Activated CD8-positive, alpha-beta memory T cell treated with anti-CD3 and anti-CD28 coated beads, Interleukin-2, amount 50 U/mL, for 48 hours (primary cell): ENCODE results near the gene ATP4B.

ENCODE experiments used
- DNase-seq: peaks from one replicate; pipeline ENCODE4 v3.0.0-alpha.2; 2020

ATP4B gene

DNA sequence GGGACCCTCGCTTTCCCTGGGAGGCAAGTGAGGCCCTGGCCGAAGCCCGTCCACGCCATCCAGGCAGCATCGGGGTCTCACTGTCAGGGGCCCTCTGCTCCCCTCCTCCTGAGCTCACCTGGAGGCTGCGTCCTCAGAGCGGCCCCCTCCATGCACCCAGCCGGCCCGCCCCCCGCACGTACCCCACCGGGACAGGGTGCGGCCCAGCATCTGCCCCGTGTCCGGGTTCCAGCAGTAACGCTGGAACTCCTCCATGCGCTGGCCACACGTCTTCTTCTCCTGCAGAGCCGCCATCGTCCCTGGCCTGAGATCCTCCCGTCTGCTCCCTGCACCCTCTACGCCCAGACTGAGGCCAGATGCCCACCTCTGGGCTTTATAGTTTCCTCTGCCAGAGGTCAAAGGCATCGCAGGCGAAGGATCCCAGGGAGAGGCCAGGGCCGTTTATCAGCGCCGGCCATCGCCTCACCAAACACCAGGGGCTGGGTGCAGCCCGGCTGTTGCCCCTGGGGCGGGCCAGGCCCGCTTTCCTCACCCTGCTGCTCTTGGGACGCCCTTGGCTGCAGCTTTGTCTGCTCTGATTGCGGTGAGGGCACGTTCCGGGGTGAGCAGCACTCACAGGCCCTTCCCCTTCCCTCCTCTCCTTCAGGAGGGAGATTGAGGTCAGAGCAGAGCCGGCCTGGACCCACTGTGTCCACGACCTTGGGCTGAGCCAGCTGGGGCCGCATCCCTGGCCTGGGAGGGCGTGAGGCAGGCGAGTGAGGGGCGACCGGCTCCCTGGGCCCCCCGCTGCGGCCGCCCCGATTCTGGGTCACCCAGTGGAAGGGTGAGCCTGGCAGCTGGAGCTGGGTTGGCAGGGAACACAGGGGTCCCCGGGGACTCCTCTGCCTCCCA lies at the start of gene ATP4B:
Gene ATP4B (minus strand): TSS at position 348 of the 891 bp plus-strand sequence. CDS start 54 bp downstream, at position 294.
- no peak for DNase-seq

DNA sequence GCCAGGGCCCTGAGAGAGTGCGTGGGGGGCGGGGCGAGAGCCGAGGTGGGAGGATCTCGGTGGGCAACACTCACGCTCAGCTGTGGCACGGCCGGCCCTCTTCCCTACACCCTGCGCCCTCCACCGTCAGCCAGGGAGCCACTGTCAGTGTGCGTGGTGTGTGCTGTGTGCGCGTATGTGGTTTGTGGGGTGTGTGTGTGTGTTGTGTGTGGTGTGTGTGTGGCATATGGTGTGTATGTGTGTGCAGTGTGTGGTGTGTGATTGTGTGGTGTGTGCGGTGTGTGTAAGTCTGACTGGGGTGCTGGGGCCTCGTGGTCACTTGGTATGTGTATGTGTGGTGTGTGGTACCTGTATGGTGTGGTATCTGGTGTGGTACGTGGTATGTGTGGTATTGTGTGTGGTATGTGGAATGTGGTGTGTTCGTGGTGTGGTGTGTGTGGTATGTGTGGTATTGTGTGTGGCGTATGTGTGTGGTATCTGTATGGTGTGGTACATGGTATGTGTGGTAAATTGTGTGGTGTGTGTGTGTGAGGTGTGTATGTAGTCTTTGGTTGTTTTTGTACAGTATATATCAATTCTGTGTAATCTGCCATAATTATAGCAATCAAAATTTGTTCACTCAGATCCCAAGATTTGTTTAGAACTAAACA lies 14.1 kb upstream of the ATP4B start:
- no peak for DNase-seq

DNA sequence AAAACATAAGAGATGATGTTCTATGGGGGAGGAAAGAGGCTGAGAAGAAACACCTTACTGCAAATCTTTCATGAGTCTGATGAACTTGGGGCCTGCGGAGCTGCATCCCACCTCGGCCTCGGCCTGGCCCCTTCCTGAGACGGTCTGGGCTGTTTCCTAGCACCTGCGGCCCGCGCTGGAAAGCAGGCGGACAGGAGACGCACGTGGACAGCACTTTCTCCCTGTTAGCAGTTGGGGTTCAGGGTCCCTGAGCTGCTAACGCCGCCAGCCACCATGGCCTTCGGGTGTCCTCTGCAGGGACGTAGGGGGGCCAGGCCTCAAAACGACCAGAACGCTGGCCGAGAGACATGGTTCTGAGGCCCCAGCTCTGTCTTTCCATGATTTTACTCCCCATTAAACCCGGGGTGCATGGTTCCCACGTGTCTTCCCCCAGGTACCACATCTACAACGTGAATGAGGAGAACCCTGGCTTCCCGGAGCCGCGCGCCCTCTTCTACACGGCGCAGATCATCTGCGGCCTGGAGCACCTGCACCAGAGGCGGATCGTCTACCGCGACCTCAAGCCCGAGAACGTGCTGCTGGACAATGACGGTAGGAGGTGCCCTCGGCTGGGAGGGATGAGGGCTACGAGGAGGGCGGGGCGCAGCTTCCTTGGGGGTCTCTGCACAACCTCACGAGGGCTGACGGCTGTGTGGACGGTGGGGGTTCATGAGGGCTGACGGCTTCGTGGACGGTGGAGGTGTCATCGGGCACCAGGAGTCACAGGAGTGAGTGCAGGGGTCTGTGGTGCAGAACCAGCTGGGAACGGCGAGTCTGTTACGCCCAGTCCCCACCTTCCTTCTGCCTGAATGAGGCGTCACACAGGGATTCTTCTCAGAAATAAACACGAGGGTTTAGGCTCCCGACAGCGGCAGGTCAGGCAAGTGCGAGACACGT lies 13.3 kb upstream of the ATP4B start:
- no peak for DNase-seq

DNA sequence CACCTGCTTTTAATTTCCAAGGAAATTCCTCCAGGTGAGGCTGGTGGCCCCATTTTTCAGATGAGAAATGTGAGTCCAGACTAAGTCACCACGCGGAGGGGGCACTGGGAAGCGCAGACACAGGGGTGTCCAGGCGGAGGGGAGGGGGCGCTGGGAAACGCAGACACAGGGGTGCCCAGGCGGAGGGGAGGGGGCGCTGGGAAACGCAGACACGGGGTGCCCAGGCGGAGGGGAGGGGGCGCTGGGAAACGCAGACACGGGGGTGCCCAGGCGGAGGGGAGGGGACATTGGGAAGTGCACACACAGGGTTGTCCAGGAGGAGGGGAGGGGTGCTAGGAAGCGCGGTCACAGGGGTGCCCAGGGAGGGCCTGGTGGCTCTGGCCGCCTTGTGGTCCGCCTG lies 12.5 kb upstream of the ATP4B start:
- no peak for DNase-seq

DNA sequence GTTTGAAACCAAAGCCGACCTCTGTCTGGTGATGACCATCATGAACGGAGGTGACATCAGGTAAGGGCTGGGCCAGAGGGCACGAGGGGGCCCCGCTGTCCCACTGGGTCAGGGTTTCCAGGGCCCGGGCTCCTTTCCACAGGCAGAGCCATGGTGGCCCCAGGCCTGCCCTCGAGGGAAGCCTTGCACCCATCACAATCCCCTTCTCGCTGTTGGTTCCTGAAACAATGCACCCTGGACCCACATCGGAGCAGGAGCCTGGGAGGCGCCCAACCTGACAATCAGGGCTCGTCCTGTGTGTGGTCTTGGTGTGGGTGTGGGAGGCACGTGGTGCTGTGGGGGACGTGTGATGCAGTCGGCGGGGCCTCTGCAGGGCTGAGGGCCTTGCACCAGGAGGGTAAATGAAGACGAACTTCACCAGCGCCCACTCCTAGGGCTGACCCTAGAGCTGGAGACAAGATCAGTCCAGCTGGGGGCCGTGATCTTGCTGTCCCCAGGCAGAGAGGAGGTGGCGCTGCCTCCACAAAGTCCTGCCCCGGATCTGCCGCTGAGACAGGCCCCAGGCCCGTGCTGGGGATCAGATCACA lies 11.8 kb upstream of the ATP4B start:
- no peak for DNase-seq

DNA sequence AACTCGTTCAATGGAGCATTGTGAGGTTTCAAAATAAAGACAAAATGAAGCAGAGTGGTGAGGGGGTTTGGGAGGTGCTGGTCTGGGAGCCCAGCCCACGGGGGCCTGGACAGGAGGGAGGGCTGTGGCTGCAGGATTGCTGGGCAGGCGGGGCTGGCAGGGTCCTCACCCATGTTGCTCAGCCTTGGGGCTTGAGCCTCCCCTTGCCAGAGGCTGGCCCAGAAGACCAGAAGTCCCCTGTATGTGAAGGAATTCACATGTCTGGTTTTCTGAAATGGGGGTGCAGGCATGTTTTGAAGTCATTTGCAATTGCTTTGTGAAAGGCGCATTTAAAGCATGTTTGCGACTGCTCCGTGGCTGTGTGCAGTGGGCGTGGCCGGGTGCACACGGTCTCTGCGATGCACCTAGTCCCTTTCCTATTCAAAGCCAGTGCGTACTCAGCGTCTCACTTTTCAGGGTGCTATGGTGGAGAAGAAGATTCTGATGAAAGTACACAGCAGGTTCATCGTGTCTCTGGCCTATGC lies 11.3 kb upstream of the ATP4B start:
- no peak for DNase-seq

DNA sequence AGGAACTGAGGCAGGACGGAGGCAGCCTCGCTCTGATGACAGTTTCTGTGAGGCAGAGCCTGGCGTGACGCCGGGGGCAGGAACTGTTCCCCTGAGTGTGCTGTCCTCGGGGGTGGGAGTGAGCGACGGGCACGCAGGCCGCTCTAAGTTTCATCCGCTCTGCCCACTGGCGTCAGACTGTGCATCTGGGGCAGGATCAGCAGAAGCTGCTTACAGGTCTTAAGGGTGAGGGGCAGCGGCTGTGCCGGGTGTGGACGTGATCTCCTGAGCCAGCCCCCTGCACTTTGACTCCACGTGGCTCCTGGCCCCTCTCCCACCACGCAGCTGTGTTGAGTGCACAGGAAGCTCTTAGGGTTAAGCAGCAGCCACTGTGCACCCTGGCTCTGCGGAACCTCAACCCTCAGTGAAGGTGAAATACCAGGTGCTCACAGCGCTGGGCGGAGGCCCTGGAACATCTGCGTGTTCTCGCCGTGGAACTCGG lies 10.5 kb upstream of the ATP4B start:
- DNase-seq = no peak

DNA sequence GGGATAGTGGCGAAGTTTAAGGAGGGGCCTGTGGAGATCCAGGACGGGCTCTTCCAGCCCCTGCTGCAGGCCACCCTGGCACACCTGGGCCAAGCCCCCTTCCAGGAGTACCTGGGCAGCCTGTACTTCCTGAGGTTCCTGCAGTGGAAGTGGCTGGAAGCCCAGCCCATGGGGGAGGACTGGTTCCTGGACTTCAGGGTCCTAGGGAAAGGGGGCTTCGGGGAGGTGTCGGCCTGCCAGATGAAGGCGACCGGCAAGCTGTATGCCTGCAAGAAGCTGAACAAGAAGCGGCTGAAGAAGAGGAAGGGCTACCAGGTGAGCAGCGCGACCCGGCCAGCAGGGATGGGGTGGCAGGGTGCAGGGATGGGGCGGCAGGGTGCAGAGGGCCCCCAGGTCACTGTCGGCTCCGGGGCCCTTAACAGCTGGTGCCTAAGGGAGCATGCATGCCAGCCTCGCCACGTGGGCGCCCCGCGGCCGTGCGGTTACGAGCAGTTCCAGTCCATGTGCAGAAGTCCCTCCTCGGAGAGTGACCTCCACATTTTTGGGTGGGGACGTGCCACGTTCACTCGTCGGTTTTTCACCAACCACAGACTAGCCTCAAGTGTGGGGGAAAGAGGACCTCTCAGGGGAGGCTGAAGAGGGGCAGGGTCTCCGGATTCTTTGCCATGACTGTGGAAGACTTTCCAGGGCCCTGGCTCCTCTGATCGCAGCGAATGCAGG lies 9.9 kb upstream of the ATP4B start:
- DNase-seq = no peak

DNA sequence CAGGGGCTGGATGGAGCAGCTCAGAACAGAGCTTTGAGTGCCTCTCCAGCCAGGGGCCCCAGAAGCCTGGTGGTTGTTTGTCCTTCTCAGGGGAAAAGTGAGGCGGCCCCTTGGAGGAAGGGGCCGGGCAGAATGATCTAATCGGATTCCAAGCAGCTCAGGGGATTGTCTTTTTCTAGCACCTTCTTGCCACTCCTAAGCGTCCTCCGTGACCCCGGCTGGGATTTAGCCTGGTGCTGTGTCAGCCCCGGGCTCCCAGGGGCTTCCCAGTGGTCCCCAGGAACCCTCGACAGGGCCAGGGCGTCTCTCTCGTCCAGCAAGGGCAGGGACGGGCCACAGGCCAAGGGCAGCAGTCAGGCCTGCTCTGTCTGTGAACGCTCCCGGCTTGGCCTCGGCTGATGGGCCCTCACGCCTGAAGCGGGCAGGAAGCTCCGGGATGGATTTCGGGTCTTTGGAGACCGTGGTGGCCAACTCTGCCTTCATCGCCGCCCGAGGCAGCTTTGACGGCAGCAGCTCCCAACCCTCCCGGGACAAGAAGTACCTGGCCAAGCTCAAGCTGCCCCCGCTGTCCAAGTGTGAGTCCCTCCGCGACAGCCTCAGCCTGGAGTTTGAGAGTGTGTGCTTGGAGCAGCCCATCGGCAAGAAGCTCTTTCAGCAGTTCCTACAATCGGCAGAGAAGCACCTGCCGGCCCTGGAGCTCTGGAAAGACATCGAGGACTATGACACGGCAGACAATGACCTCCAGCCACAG lies 9.1 kb upstream of the ATP4B start, which contains the start of gene GRK1:
Gene GRK1 (plus strand): TSS at position 269 of the 751 bp plus-strand sequence. CDS start 168 bp downstream, at position 437.
- no peak for DNase-seq

DNA sequence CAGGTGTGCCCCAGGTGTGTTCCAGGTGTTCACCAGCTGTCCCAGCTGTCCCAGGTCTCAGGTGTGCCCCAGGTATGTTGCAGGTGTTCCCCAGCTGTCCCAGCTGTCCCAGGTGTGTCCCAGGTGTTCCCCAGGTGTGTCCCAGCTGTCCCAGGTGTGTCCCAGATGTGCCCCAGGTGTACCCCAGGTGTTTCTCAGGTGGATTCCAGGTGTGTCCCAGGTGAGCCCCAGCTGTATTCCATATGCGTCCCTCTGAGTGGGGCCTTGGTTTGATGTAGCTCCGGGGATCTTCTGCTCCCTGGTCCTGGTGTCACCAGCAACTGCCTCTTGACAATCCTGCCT lies 8.3 kb upstream of the ATP4B start:
- DNase-seq = no peak

DNA sequence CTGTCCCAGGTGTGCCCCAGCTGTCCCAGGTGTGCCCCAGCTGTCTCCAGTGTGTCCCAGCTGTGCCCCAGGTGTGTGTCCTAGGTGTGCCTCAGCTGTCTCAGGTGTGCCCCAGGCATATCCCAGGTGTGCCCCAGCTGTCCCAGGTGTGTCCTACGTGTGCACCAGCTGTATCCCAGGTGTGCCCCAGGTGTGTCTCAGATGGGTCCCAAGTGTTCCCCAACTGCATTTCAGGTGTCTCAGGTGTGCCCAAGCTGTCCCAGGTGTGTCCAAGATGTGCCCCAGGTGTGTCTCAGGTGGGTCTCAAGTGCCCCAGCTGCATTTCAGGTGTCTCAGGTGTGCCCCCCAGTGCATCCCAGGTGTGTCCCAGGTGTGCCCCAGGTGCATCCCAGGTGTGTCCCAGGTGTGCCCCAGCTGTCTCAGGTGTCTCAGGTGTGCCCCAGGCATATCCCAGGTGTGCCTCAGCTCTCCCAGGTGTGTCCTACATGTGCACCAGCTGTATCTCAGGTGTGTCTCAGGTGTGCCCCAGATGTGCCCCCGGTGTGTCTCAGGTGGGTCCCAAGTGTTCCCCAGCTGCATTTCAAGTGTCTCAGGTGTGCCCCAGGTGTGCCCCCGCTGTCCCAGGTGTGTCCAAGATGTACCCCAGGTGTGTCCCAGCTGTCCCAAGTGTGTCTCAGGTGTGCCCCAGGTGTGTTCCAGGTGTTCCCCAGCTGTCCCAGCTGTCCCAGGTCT lies 7.8 kb upstream of the ATP4B start:
- DNase-seq = no peak

DNA sequence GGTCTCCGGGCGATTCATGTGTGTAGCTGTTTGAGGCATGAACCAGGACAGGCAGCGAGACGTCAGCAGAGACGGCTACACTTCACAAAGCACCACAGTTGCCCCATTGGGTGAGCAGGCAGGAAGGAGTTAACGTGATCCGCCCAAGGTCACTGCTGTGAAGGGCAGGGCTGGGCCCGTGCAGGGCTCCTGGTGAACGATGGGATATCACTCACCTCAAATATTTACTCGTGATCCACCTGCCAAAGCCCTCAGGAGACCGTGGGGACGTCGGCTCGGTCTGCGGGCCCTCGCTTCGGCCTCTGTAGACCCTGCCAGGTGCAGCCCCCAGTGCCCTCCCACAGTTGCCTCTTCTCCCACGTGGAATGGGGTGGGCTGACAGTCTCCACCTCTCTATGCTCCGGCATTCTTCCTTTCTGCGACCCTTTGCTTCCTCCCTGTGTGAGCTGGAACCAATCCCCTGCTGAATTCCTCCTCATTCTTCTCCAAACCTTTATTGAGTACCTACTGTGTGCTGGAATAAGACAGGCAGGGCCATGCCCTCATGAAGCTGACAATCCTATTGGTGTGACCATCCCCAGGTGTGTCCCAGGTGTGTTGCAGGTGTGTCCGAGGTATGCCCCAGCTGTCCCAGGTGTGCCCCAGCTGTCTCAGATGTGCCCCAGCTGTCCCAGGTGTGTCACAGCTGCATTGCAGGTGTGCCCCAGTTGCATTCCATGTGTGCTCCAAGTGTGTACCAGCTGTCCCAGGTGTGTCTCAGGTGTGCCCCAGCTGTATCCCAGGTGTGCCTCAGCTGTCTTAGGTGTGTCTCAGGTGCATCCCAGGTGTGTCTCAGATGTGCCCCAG lies 7.0 kb upstream of the ATP4B start:
- DNase-seq = no peak

DNA sequence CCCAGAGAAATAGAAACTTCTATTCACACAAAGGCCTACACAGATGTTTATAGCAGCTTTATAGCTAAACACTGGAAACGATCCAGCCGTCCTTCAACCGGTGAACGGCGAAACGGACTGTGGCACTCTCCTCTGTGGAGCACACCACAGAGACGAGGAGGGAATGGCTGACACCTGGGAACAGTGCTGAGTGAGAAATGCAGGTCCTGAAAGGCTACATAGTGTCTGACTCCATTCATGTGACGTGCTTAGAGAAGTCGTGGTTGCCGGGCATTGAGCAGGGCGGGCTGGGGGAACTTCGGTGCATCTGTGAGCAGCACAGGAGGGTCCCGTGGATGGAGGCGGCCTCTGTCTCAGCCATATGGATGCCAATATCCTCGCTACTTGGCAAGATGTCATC lies 5.9 kb upstream of the ATP4B start:
- no peak for DNase-seq

DNA sequence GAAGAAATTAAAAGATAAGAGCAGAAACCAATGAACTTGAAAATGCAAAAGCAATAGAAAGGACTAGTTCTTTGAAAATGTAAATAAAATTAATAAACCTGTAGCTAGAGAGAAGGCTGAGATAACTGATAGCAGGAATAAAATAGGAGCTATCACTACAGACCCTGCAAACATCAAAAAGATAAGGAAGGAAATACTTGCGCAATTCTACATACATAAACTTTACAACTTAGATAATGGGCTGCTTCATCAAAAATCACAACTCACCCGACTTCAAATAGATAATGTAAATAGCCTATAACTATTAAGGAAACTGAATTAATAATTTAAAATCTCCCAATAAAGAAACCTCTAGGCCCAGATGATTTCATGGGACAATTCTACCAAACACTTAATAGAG lies 3.5 kb upstream of the ATP4B start:
- DNase-seq = no peak

DNA sequence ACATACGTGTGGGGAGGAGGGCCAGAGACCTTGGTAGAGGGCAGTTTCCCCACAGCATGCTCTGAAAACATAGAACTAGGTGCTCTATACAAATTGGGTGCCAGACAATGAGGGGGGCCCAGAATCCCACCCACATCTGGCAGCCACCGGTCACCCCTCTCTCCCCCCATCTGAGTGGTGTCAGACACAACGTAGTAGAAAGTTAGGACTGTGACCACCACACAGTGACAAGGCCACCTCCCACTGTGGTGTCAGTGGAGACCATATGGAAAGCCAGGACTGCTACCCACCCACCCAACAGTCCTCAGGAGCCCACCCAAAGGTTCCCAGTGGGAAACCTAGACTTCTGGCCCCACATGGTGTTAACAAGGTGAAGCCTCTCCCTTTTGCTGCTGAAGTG lies 2.1 kb upstream of the ATP4B start:
- DNase-seq = no peak

DNA sequence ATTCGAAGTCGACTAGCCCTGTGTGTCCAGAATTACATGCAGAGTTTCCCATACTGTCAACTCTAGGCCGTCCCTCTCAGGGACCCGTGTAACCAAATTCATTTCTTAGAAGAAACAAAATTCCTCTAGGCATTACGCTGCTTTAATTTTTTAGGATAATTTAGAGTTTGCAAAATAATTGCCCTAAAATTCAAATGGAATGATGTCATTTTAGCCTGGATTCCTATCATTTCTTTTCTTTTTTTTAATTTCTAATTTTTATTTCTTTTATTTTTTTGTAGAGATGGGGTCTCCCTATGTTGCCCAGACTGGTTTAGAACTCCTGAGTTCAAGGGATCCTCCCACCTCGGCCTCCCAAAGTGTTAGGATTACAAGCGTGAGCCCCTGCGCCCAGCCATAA lies 1.3 kb upstream of the ATP4B start:
- no peak for DNase-seq

DNA sequence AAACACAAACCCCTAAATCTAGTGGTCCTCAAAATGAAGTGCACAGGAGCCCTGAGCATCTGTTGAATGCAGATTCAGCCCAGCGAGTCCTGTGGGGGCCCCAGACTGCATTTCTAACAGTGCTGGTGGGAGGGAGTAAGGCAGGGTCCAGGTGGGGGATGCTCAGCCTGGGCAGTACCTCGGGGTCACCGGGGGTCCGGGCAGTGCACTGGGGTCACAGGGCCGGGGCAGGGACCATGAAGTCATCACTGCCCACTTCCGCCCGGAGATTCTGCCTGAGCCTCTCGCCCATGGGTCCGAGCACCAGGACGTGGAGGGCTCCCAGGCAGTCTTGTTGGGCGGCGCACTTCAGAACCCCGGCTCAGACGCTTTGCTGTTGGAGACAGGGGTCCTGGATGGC lies 838 bp upstream of the ATP4B start:
- DNase-seq = no peak

DNA sequence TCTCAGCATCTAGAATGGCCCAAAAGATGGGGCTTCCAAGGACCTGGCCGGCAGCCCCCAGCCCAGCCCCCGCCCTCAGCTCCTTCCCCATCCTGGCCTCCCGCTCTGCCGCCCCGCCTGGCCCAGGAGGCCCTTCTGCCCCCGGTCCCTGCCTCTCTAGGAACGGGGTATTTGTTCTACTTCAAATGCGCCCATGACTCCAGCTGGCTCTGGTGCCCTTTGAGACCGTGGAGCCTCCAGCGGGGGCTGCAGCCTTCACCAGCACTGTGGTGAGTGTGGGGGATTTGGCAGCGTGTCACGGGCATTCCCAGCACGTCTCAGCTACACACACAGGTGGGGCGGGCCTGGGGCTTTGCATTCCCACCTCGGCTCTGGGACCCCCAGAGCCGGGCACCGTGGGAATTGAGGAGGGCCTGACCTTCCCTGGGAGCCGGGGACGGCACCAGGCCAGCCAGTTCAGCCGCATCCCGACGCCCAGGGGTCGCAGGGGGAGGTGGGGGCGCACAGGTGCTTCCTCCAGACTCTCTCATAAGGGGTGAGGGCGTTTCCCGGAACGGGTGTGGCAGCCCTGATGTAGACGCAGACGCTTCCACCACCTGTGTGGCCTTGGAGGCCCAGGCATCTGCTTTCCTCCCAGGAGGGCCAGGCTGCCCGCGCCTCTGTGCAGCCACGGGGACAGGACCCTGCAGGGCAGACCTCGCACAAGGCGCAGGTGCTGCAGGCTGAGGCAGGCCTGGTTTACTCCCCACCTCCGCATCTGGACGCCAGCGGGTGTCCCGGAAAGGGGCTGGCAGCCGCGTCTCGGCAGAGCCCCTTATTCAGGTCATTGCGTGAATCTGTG lies 947 bp downstream of the ATP4B start:
- DNase-seq = no peak
